Smooth muscle cell (in vitro differentiated cells): ENCODE measurements around the gene DPP6. TPM values are rescaled to one million over a fixed set of nuclear protein-coding genes. Genes with fewer than 3 reads are reported as not detected.

Experiments used
- DNase-seq: peaks from one replicate; lab custom pipeline; 2025; ENCODE audit not compliant: unreplicated experiment; lab: John Stamatoyannopoulos, UW
- H2AFZ ChIP-seq: fragments of 200-600 bp; sonication (generic); 2 replicates; pipeline ENCODE4 v1.6.0; 2016; ENCODE audit warnings: antibody characterized with exemption, low read depth, mild to moderate bottlenecking
- H3F3A ChIP-seq: fragments of 200-600 bp; sonication (generic); 2 replicates; pipeline ENCODE4 v1.6.0; 2017; ENCODE audit warnings: antibody characterized with exemption, low read depth
- H3K27ac ChIP-seq: fragments of 200-600 bp; sonication (generic); 2 replicates; pipeline ENCODE4 v1.5.1; 2016; ENCODE audit warnings: low read depth, mild to moderate bottlenecking
- H3K27me3 ChIP-seq: fragments of 200-600 bp; sonication (generic); 2 replicates; pipeline ENCODE4 v1.6.1; 2016; ENCODE audit warnings: low read depth, mild to moderate bottlenecking
- H3K36me3 ChIP-seq: fragments of 200-600 bp; sonication (generic); 2 replicates; pipeline ENCODE4 v1.5.1; 2016; ENCODE audit warnings: low read depth
- H3K4me1 ChIP-seq: fragments of 200-600 bp; sonication (generic); 2 replicates; pipeline ENCODE4 v1.5.1; 2016; ENCODE audit warnings: low read depth
- H3K4me2 ChIP-seq: fragments of 200-600 bp; sonication (generic); 2 replicates; pipeline ENCODE4 v1.6.0; 2016; ENCODE audit warnings: mild to moderate bottlenecking
- H3K4me3 ChIP-seq: fragments of 200-600 bp; sonication (generic); 2 replicates; pipeline ENCODE4 v1.5.1; 2016; ENCODE audit warnings: mild to moderate bottlenecking
- H3K79me2 ChIP-seq: fragments of 200-600 bp; sonication (generic); 2 replicates; pipeline ENCODE4 v1.6.0; 2016; ENCODE audit warnings: low read depth, mild to moderate bottlenecking
- H3K9ac ChIP-seq: fragments of 200-600 bp; sonication (generic); 2 replicates; pipeline ENCODE4 v1.6.0; 2016; ENCODE audit warnings: low read depth
- H3K9me3 ChIP-seq: fragments of 200-600 bp; sonication (generic); replicated peaks from 2 replicates; pipeline ENCODE4 v1.5.1; 2016; ENCODE audit warnings: low read depth
- H4K20me1 ChIP-seq: fragments of 200-600 bp; sonication (generic); 2 replicates; pipeline ENCODE4 v1.6.0; 2016; ENCODE audit warnings: low read depth
- CTCF ChIP-seq: fragments of 200-600 bp; sonication (generic); IDR thresholded peaks from 2 replicates; pipeline ENCODE4 v1.5.1; 2017; ENCODE audit warnings: borderline replicate concordance, mild to moderate bottlenecking, antibody characterized with exemption; ENCODE audit not compliant: insufficient read depth, poor library complexity, severe bottlenecking
- WGBS: methylation state at CpG from one replicate; pipeline ENCODE4 v1.1.7; 2016; ENCODE audit warnings: low lambda C conversion rate; 5-methylcytosine and 5-hydroxymethylcytosine counted together
- polyA plus RNA-seq: library from polyadenylated mRNA; unstranded; fragments of >200 nt; fragmentation: Nextera tagmentation; extraction: Ambion mirVana; gene quantifications from 2 replicates; pipeline ENCODE4 v1.2.1, GENCODE V29; 2016
- total RNA-seq: library from RNA; depleted of rRNA; stranded (reverse); fragments of >200 nt; gene quantifications from 2 replicates; pipeline ENCODE4 v1.2.3, GENCODE V29; 2014

The DPP6 gene
- total and polyA plus RNA-seq, 2 experiments from 2014 or later = 0.72 TPM; not detected in 1

- no peaks in the 10 kb centered on the region for H4K20me1 ChIP-seq
- no peak overlapping the region for H3K4me2 ChIP-seq
- H3K27me3 ChIP-seq = no peaks in the 10 kb centered on the region
- DNase-seq = no peak
- H3K4me3 ChIP-seq = no peak overlapping the region
- H3K9ac ChIP-seq = no peak overlapping the region
- H3K4me1 ChIP-seq = no peaks in the 10 kb centered on the region
- H2AFZ ChIP-seq = no peak overlapping the region
- no peaks in the 10 kb centered on the region for H3K36me3 ChIP-seq
- no peaks in the 10 kb centered on the region for H3K79me2 ChIP-seq
- TF ChIP-seq CTCF = no peak
- no peaks in the 10 kb centered on the region for H3K9me3 ChIP-seq
- H3K27ac ChIP-seq = no peak overlapping the region
- WGBS = 88% methylated on average over 4 of the region's 4 CpGs
- H3F3A ChIP-seq = no peaks in the 10 kb centered on the region
Observed at GRCh38 chr7:154489897-154490296, 437.7 kb downstream of the DPP6 start.

- no peak for TF ChIP-seq CTCF
- Histone ChIP-seq H3K4me2 (no peak overlapping the region), H3K27ac (no peak overlapping the region), H3K27me3 (no peaks in the 10 kb centered on the region), H3K9me3 (no peaks in the 10 kb centered on the region), H3K4me3 (no peak overlapping the region), H3K9ac (no peak overlapping the region), H4K20me1 (no peaks in the 10 kb centered on the region), H3K4me1 (no peaks in the 10 kb centered on the region), H3K79me2 (no peaks in the 10 kb centered on the region), H2AFZ (no peak overlapping the region), H3F3A (no peaks in the 10 kb centered on the region), H3K36me3 (no peaks in the 10 kb centered on the region)
- no peak for DNase-seq
- WGBS = 93% methylated on average over 5 of the region's 5 CpGs
Observed at GRCh38 chr7:154493594-154493993, 441.4 kb downstream of the DPP6 start.

- Histone ChIP-seq H3K9ac (no peak overlapping the region), H3K9me3 (no peaks in the 10 kb centered on the region), H4K20me1 (no peaks in the 10 kb centered on the region), H3K27me3 (no peaks in the 10 kb centered on the region), H3F3A (no peaks in the 10 kb centered on the region), H3K4me2 (no peak overlapping the region), H3K4me1 (no peaks in the 10 kb centered on the region), H2AFZ (no peak overlapping the region), H3K36me3 (no peaks in the 10 kb centered on the region), H3K4me3 (no peak overlapping the region), H3K27ac (no peak overlapping the region), H3K79me2 (no peaks in the 10 kb centered on the region)
- WGBS = 66% methylated on average over 4 of the region's 4 CpGs
- DNase-seq = no peak
- TF ChIP-seq CTCF = no peak
Observed at GRCh38 chr7:154497751-154498150, 445.6 kb downstream of the DPP6 start.

GRCh38 chr7:154503962-154504550 is 451.9 kb downstream of the DPP6 start:
- no peaks in the 10 kb centered on the region for H4K20me1 ChIP-seq
- H3K79me2 ChIP-seq = no peaks in the 10 kb centered on the region
- H2AFZ ChIP-seq = no peak overlapping the region
- H3K4me3 ChIP-seq = no peak overlapping the region
- no peaks in the 10 kb centered on the region for H3K27me3 ChIP-seq
- 56% methylated on average over 5 of the region's 5 CpGs for WGBS
- no peaks in the 10 kb centered on the region for H3F3A ChIP-seq
- peak; percentile 80 for TF ChIP-seq CTCF
- H3K27ac ChIP-seq = no peak overlapping the region
- no peaks in the 10 kb centered on the region for H3K4me1 ChIP-seq
- H3K36me3 ChIP-seq = no peaks in the 10 kb centered on the region
- H3K4me2 ChIP-seq = no peak overlapping the region
- DNase-seq = no peak
- H3K9me3 ChIP-seq = no peaks in the 10 kb centered on the region
- no peak overlapping the region for H3K9ac ChIP-seq
